GM20000 (cell line): ENCODE measurements around the gene VLDLR.

Experiments used
- DNase-seq: peaks from one replicate; pipeline ENCODE4 v3.0.0; 2012; ENCODE audit warnings: low spot score
- TF ChIP-seq, protein P1 (sequence below): IDR thresholded peaks from 2 replicates; pipeline ENCODE4 v1.5.1; 2012; ENCODE audit warnings: mild to moderate bottlenecking, control low read depth; ENCODE audit errors: extremely low read depth, missing control alignments

Gene VLDLR

DNA sequence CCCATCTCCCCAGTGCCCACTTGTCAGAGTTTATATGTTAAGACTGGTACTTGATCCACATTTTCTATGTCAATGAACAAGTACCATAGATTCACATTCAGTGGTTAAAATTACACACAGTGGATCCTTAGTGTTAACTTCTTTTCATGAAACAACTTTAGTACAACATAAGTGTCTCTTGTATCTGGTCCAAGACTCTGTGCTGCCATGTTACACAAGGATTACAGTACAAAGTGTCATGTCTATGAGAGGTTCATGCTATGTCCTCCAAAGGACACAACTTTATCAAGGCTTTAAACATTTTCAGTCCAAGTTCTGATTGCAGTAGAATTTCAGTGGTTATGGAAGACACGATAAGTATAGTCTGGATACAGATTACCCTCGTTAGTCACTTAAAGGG lies 13.3 kb upstream of the VLDLR start:
- DNase-seq: no peak
- TF ChIP-seq, protein P1, sequence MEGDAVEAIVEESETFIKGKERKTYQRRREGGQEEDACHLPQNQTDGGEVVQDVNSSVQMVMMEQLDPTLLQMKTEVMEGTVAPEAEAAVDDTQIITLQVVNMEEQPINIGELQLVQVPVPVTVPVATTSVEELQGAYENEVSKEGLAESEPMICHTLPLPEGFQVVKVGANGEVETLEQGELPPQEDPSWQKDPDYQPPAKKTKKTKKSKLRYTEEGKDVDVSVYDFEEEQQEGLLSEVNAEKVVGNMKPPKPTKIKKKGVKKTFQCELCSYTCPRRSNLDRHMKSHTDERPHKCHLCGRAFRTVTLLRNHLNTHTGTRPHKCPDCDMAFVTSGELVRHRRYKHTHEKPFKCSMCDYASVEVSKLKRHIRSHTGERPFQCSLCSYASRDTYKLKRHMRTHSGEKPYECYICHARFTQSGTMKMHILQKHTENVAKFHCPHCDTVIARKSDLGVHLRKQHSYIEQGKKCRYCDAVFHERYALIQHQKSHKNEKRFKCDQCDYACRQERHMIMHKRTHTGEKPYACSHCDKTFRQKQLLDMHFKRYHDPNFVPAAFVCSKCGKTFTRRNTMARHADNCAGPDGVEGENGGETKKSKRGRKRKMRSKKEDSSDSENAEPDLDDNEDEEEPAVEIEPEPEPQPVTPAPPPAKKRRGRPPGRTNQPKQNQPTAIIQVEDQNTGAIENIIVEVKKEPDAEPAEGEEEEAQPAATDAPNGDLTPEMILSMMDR: no peak

DNA sequence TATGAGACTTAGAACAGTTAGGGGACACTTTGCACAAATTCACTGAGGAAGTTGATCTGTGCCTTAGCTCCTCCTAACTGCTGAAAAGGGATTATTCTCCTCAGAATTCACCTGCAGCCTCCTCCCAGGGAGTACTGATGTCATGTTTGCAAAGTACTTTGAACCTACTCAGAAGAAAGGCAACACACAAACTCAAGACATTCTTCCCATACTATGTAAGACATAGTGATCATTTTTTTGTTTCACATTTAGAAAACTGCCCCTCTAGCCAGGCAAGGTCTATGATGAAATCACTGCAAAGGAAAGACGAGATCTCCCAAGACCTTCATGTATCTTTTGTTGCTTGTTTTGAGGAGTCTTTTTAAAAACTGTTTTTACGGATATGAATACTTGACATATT lies 10.6 kb upstream of the VLDLR start:
- no peak for DNase-seq
- TF ChIP-seq, protein P1: no peak

DNA sequence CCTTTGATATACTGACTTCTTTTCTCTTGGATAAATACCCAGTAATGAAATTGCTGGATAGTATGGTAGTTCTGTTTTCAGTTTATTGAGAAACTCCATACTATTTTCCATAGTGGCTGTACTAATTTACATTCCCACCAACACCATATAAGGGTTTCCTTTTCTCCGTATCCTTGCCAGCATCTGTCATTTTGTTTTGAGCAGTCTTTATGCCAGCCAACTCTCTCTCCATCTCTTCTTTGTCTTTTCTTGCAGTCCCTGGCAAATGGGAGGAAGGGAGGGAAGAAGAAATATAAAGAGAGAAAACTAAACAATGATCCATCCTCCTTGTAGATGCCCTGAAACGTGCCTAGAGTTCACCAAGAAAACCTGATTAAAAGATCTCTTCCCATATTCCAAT lies 9.6 kb upstream of the VLDLR start:
- DNase-seq: no peak
- TF ChIP-seq, protein P1: no peak

DNA sequence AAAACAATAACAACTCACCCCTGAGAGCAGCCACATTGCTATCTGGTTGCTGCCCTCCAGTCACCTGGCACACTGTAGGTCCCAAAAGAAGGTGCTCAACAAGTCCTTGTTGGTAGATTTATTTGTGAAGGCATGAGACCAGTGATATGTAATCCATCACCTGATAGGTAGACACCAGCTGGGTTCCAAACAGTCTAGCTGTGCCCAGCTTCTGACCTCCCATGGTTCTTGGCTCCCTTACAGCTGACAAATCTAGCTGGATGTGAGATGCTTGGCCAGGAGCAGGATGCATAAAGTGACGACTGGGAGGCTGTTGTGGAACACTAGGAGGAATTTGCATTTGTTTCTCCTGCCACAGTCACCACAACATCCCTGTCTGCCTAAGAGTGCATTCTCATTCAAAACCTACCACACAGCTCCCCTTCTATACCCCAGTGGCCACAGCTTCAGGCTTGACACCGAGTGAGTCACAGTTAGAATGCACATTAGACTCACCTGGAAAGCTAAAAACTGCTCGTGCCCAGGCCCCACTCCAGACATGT lies 7.8 kb upstream of the VLDLR start:
- DNase-seq: no peak
- TF ChIP-seq, protein P1: no peak

DNA sequence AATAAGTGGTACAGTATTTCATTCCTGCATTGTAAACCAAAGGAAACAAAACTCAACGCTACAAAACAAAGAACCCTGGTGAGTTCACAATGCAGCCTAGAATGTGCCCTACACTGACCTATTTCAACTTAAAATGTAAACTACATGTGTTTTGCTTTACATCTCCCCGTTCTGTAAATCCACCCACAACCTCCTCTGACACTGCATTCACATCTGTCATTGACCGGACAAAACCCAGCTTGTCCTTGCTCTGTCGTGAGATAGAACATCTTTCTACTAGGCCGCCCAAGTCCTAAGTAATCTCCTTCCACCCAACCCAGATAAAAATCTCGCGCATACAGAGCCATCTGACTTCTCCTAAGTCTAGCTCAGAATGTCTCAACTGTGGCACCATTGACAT lies 6.1 kb upstream of the VLDLR start:
- TF ChIP-seq, protein P1: no peak
- DNase-seq: no peak

DNA sequence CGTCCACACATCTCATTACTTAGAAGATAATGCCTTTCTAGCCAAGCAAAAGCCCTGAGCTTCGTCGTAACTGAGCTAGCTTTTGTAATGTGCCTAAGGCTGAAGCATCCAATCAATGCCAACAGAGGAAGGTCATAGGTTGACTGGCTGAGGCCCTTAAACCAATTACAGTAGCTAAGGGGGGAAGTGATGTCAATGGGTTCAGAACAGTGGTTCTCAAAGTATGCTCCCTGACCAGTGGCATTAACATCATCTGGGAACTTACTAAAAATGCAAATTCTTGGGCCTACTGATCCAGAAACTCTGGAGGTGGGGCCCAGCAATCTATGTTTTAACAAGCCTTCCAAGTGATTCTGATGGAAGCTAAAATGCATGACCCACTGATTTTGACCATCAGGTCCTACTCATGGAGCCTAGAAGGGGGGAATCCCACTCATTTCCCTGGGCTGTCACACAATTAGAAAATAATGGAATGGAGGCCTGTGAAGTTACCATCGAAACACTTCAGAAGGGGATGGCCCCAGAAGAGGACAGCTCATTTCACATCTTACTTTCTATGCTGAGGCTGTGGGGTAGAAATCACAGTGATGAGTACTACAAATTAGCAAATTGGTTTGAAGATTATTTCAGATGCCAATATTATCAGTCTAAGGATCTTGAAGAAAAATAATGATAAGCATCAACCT lies 4.8 kb upstream of the VLDLR start:
- TF ChIP-seq, protein P1: no peak
- DNase-seq: peak; percentile 46

DNA sequence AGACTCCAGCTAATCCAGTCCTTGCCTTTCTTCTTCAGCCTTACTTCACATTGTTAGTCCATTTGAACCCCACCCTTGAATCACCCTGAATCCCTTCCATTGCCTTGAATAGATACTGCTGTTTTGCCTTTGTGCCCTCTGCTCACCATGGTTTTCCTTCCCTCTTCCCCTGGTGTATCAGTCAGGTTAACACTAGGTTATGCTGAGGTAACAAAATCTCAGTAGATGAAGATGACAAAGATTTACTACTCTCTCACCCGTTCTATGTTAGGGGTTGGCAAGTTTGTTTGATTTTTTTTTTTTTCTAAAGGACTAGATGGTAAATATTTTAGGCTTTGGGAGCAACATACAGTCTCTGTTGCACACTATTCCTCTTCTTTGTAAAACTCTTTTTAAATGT lies 3.3 kb upstream of the VLDLR start:
- no peak for DNase-seq
- TF ChIP-seq, protein P1: no peak
